Measurements from ENCODE around the gene LOXL3. TPM values are rescaled to one million over a fixed set of nuclear protein-coding genes. Genes with fewer than 3 reads are reported as not detected.

The LOXL3 gene
- total RNA-seq (1 to 10 TPM in 1 of 2 experiments, under 1 TPM in 1; 0.77 to 1.2 TPM), polyA plus RNA-seq (0.08 TPM)

- Mint-ChIP-seq H3K27ac (peak within 1 kb of the TSS; percentile 84 to 99 (median 92)), H3K4me3 (peak within 1 kb of the TSS; percentile 93 to 99 (median 97)), H3K9me3 (peaks cover 0 to 2% (median 0%) of the 10 kb centered on the region in 5 donors), H3K27me3 (peaks cover 18 to 24% of the 10 kb centered on the region in 2 donors), H3K36me3 (peaks cover 0 to 22% (median 0%) of the 10 kb centered on the region in 3 donors), H3K4me1 (peaks cover 4 to 29% (median 16%) of the 10 kb centered on the region in 3 donors)
- H3K9me3 ChIP-seq (ENCODE audit: low read length), result no peaks in the 10 kb centered on the region
- peak; percentile 79 to 88 (median 83) for DNase-seq
- H3K4me3 ChIP-seq (ENCODE audit: low read length), result peak within 1 kb of the TSS; percentile 95
- peaks cover 14% of the 10 kb centered on the region for H3K4me1 ChIP-seq (ENCODE audit: insufficient read depth, low read length)
- CTCF ChIA-PET, result interaction anchor here (1.0 kb wide), 1 partner anchor 163 kb away, joined by 3 read pairs; no protein-coding TSS in a partner anchor
- peak within 1 kb of the TSS; percentile 79 for H3K27ac ChIP-seq (ENCODE audit: low read depth, low read length)
- H3K36me3 ChIP-seq (ENCODE audit: insufficient read depth, low read length), result no peaks in the 10 kb centered on the region
- POLR2A ChIA-PET, result no interaction called here
- peaks cover 10% of the 10 kb centered on the region for H3K27me3 ChIP-seq (ENCODE audit: insufficient read depth, low read length, poor library complexity, severe bottlenecking)
Measured at GRCh38 chr2:74553892-74554819, at the start of gene LOXL3, which contains the start of gene DOK1. TSS of gene LOXL3 (minus strand) at chr2:74553942. CDS start at chr2:74552634, 1,308 bp downstream. TSS of gene DOK1 (plus strand) at chr2:74554720. CDS start at chr2:74554755, 35 bp downstream.

- Histone ChIP-seq H3K27me3 (ENCODE audit: insufficient read depth, low read length, poor library complexity, severe bottlenecking) (no peaks in the 10 kb centered on the region), H3K27ac (ENCODE audit: low read depth, low read length) (no peak overlapping the region), H3K4me3 (ENCODE audit: low read length) (no peak overlapping the region), H3K4me1 (ENCODE audit: insufficient read depth, low read length) (no peaks in the 10 kb centered on the region), H3K9me3 (ENCODE audit: low read length) (no peaks in the 10 kb centered on the region), H3K36me3 (ENCODE audit: insufficient read depth, low read length) (no peaks in the 10 kb centered on the region)
- ChIA-PET POLR2A (no interaction called here), CTCF (no interaction called here)
- no peak for DNase-seq
- Mint-ChIP-seq H3K36me3 (no peaks in the 10 kb centered on the region), H3K9me3 (no peaks in the 10 kb centered on the region), H3K4me3 (no peak overlapping the region), H3K4me1 (peaks cover 0 to 2% (median 0%) of the 10 kb centered on the region in 3 donors), H3K27me3 (peaks cover 15 to 35% of the 10 kb centered on the region in 2 donors), H3K27ac (no peak overlapping the region)
Measured at GRCh38 chr2:74602586-74603281, 49.0 kb upstream of the LOXL3 start.

- Histone ChIP-seq H3K36me3 (ENCODE audit: insufficient read depth, low read length) (no peaks in the 10 kb centered on the region), H3K9me3 (ENCODE audit: low read length) (no peaks in the 10 kb centered on the region), H3K27me3 (ENCODE audit: insufficient read depth, low read length, poor library complexity, severe bottlenecking) (no peaks in the 10 kb centered on the region), H3K27ac (ENCODE audit: low read depth, low read length) (no peak overlapping the region), H3K4me3 (ENCODE audit: low read length) (no peak overlapping the region), H3K4me1 (ENCODE audit: insufficient read depth, low read length) (no peaks in the 10 kb centered on the region)
- no peak for DNase-seq
- Mint-ChIP-seq H3K4me3 (no peak overlapping the region), H3K27ac (no peak overlapping the region), H3K9me3 (no peaks in the 10 kb centered on the region), H3K4me1 (peaks cover 0 to 2% (median 0%) of the 10 kb centered on the region in 3 donors), H3K27me3 (peaks cover 16 to 49% of the 10 kb centered on the region in 2 donors), H3K36me3 (no peaks in the 10 kb centered on the region)
- POLR2A ChIA-PET, result no interaction called here
- CTCF ChIA-PET, result interaction anchor here (0.8 kb wide), 1 partner anchor 11 kb away, joined by 3 read pairs; no protein-coding TSS in a partner anchor
Measured at GRCh38 chr2:74599676-74600075, 45.9 kb upstream of the LOXL3 start.

- Mint-ChIP-seq H3K4me1 (no peaks in the 10 kb centered on the region), H3K27ac (no peak overlapping the region), H3K36me3 (no peaks in the 10 kb centered on the region), H3K4me3 (no peak overlapping the region), H3K27me3 (peaks cover 15 to 51% of the 10 kb centered on the region in 2 donors), H3K9me3 (no peaks in the 10 kb centered on the region)
- Histone ChIP-seq H3K36me3 (ENCODE audit: insufficient read depth, low read length) (no peaks in the 10 kb centered on the region), H3K27ac (ENCODE audit: low read depth, low read length) (no peak overlapping the region), H3K9me3 (ENCODE audit: low read length) (no peaks in the 10 kb centered on the region), H3K27me3 (ENCODE audit: insufficient read depth, low read length, poor library complexity, severe bottlenecking) (peaks cover 5% of the 10 kb centered on the region), H3K4me1 (ENCODE audit: insufficient read depth, low read length) (no peaks in the 10 kb centered on the region), H3K4me3 (ENCODE audit: low read length) (no peak overlapping the region)
- no peak for DNase-seq
- CTCF ChIA-PET, result no interaction called here
- POLR2A ChIA-PET, result no interaction called here
Measured at GRCh38 chr2:74597410-74597809, 43.7 kb upstream of the LOXL3 start.

GRCh38 chr2:74596584-74596983 lies 42.8 kb upstream of the LOXL3 start:
- no peaks in the 10 kb centered on the region for H3K9me3 Mint-ChIP-seq
- DNase-seq, result no peak
- no peaks in the 10 kb centered on the region for H3K4me1 Mint-ChIP-seq
- CTCF ChIA-PET, result interaction anchor here (0.8 kb wide), 1 partner anchor 14 kb away, joined by 3 read pairs; no protein-coding TSS in a partner anchor
- no peaks in the 10 kb centered on the region for H3K36me3 Mint-ChIP-seq
- POLR2A ChIA-PET, result no interaction called here
- peaks cover 5% of the 10 kb centered on the region for H3K27me3 ChIP-seq (ENCODE audit: insufficient read depth, low read length, poor library complexity, severe bottlenecking)
- no peaks in the 10 kb centered on the region for H3K36me3 ChIP-seq (ENCODE audit: insufficient read depth, low read length)
- no peak overlapping the region for H3K27ac Mint-ChIP-seq
- no peaks in the 10 kb centered on the region for H3K4me1 ChIP-seq (ENCODE audit: insufficient read depth, low read length)
- no peak overlapping the region for H3K27ac ChIP-seq (ENCODE audit: low read depth, low read length)
- no peak overlapping the region for H3K4me3 ChIP-seq (ENCODE audit: low read length)
- H3K4me3 Mint-ChIP-seq, result no peak overlapping the region
- no peaks in the 10 kb centered on the region for H3K9me3 ChIP-seq (ENCODE audit: low read length)
- H3K27me3 Mint-ChIP-seq, result peaks cover 15 to 50% of the 10 kb centered on the region in 2 donors

- no peak overlapping the region for H3K27ac ChIP-seq (ENCODE audit: low read depth, low read length)
- no peaks in the 10 kb centered on the region for H3K4me1 ChIP-seq (ENCODE audit: insufficient read depth, low read length)
- Mint-ChIP-seq H3K4me3 (no peak overlapping the region), H3K9me3 (no peaks in the 10 kb centered on the region), H3K36me3 (no peaks in the 10 kb centered on the region), H3K27ac (peak overlapping the region in 1 of 8 donors; percentile 3), H3K27me3 (peaks cover 11 to 52% of the 10 kb centered on the region in 2 donors), H3K4me1 (no peaks in the 10 kb centered on the region)
- H3K4me3 ChIP-seq (ENCODE audit: low read length), result no peak overlapping the region
- CTCF ChIA-PET, result no interaction called here
- peaks cover 5% of the 10 kb centered on the region for H3K27me3 ChIP-seq (ENCODE audit: insufficient read depth, low read length, poor library complexity, severe bottlenecking)
- POLR2A ChIA-PET, result no interaction called here
- DNase-seq, result no peak
- no peaks in the 10 kb centered on the region for H3K9me3 ChIP-seq (ENCODE audit: low read length)
- no peaks in the 10 kb centered on the region for H3K36me3 ChIP-seq (ENCODE audit: insufficient read depth, low read length)
Measured at GRCh38 chr2:74593826-74594772, 40.4 kb upstream of the LOXL3 start.

GRCh38 chr2:74588664-74589063 lies 34.9 kb upstream of the LOXL3 start:
- no peaks in the 10 kb centered on the region for H3K9me3 ChIP-seq (ENCODE audit: low read length)
- ChIA-PET CTCF (interaction anchor here (0.6 to 6.9 kb wide), 14 partner anchors 11 to 765 kb away, joined by 3 to 68 read pairs (median 4); partner anchors contain the start of genes CCDC142, DCTN1, INO80B and TTC31), POLR2A (no interaction called here)
- no peak overlapping the region for H3K4me3 ChIP-seq (ENCODE audit: low read length)
- no peaks in the 10 kb centered on the region for H3K4me1 ChIP-seq (ENCODE audit: insufficient read depth, low read length)
- H3K36me3 ChIP-seq (ENCODE audit: insufficient read depth, low read length), result no peaks in the 10 kb centered on the region
- H3K27ac ChIP-seq (ENCODE audit: low read depth, low read length), result no peak overlapping the region
- no peaks in the 10 kb centered on the region for H3K36me3 Mint-ChIP-seq
- H3K27me3 ChIP-seq (ENCODE audit: insufficient read depth, low read length, poor library complexity, severe bottlenecking), result peaks cover 5% of the 10 kb centered on the region
- DNase-seq, result no peak
- H3K27ac Mint-ChIP-seq, result no peak overlapping the region
- H3K27me3 Mint-ChIP-seq, result peaks cover 5 to 26% of the 10 kb centered on the region in 2 donors
- H3K9me3 Mint-ChIP-seq, result no peaks in the 10 kb centered on the region
- no peak overlapping the region for H3K4me3 Mint-ChIP-seq
- H3K4me1 Mint-ChIP-seq, result peaks cover 0 to 8% (median 5%) of the 10 kb centered on the region in 3 donors
